Left ventricle myocardium superior (tissue), 1 donor: ENCODE data around the gene XRRA1. TPM values are rescaled to one million over a fixed set of nuclear protein-coding genes. Genes with fewer than 3 reads are reported as not detected.
"Not testable (repeated sequence)": the region's sequence is repeated elsewhere in the genome, so short reads cannot be mapped to it uniquely, and the experiment has no call there.

Source experiments
- ATAC-seq: fragments of 200-7000 bp; cut with Tn5 transposase; one replicate; pipeline ENCODE4 v1.9.1; 2020; ENCODE audit warnings: mild to moderate bottlenecking, moderate library complexity
- DNase-seq: peaks from one replicate; pipeline ENCODE4 v3.0.0-alpha.2; 2020
- intact Hi-C: fragments of 100-400 bp; cut with micrococcal nuclease; formaldehyde crosslinking; loops from one replicate; pipeline ENCODE4 v1.11.0; 2022
- total RNA-seq: library from RNA; stranded (reverse); fragmentation: NEBNext Ultra II Directional; extraction: Animal tissue kit (Norgen Biotek cat#: 25700); gene quantifications from one replicate; pipeline ENCODE4 v1.2.1, GENCODE V29; 2021
- donor health status: DM: no; HTN: yes; CAD: no; lungs with severe emphysema.

Gene XRRA1
- total RNA-seq, 1 donor from 2014 or later, result 7.3 TPM

GRCh38 chr11:74925281-74925680, 23.6 kb downstream of the XRRA1 start:
- intact Hi-C loops, result no loop called here
- DNase-seq, result no peak
- ATAC-seq, result no peak

- ATAC-seq, result no peak
- no peak for DNase-seq
- intact Hi-C loops, result no loop called here
These were observed 25.8 kb downstream of the XRRA1 start for GRCh38 chr11:74923125-74923524.

GRCh38 chr11:74909812-74910211, 39.1 kb downstream of the XRRA1 start:
- intact Hi-C loops, result no loop called here
- DNase-seq, result no peak
- ATAC-seq, result no peak

GRCh38 chr11:74909385-74909784, 39.5 kb downstream of the XRRA1 start:
- DNase-seq, result no peak
- intact Hi-C loops, result no loop called here
- no peak for ATAC-seq

- no peak for DNase-seq
- ATAC-seq, result peak; percentile 52
- intact Hi-C loops, result no loop called here
These were observed 43.6 kb downstream of the XRRA1 start for GRCh38 chr11:74905326-74905725.

- ATAC-seq (no peak), DNase-seq (no peak)
- intact Hi-C loops, result no loop called here
These were observed 46.5 kb downstream of the XRRA1 start for GRCh38 chr11:74902342-74902741.

GRCh38 chr11:74896311-74896710, 52.6 kb downstream of the XRRA1 start:
- intact Hi-C loops, result no loop called here
- ATAC-seq (peak; percentile 17), DNase-seq (no peak)

GRCh38 chr11:74895340-74896116, 53.4 kb downstream of the XRRA1 start:
- ATAC-seq (peak; percentile 95), DNase-seq (peak; percentile 30)
- intact Hi-C loops, result no loop called here

GRCh38 chr11:74893015-74893414, 55.9 kb downstream of the XRRA1 start:
- DNase-seq, ATAC-seq, intact Hi-C loops: not testable (repeated sequence)

GRCh38 chr11:74877132-74877531, 71.8 kb downstream of the XRRA1 start:
- intact Hi-C loops, result no loop called here
- DNase-seq (no peak), ATAC-seq (no peak)

GRCh38 chr11:74871037-74871436, 77.9 kb downstream of the XRRA1 start:
- intact Hi-C loops, result no loop called here
- ATAC-seq, result no peak

GRCh38 chr11:74870485-74870884, 78.4 kb downstream of the XRRA1 start:
- intact Hi-C loops, result no loop called here
- ATAC-seq (no peak), DNase-seq (no peak)

More at GRCh38 chr11:74871037-74871436, 77.9 kb downstream of the XRRA1 start:
- no peak for DNase-seq

GRCh38 chr11:74866557-74866956, 82.3 kb downstream of the XRRA1 start:
- intact Hi-C loops, result no loop called here
- DNase-seq, result no peak
- ATAC-seq, result no peak

GRCh38 chr11:74863410-74863809, 85.5 kb downstream of the XRRA1 start:
- no peak for DNase-seq
- intact Hi-C loops, result no loop called here
- ATAC-seq, result no peak

- intact Hi-C loops, result no loop called here
- ATAC-seq (no peak), DNase-seq (no peak)
These were observed 88.1 kb downstream of the XRRA1 start for GRCh38 chr11:74860743-74861142.

- intact Hi-C loops, result no loop called here
- ATAC-seq (no peak), DNase-seq (no peak)
These were observed 95.7 kb downstream of the XRRA1 start for GRCh38 chr11:74853223-74853622.

- DNase-seq, result no peak
- ATAC-seq, result no peak
- intact Hi-C loops, result no loop called here
These were observed 99.1 kb downstream of the XRRA1 start for GRCh38 chr11:74849525-74850391.

GRCh38 chr11:74847895-74848294, 101.0 kb downstream of the XRRA1 start:
- no peak for DNase-seq
- no peak for ATAC-seq
- intact Hi-C loops, result no loop called here

GRCh38 chr11:74847395-74847794, 101.5 kb downstream of the XRRA1 start:
- intact Hi-C loops, result no loop called here
- DNase-seq, result no peak
- ATAC-seq, result no peak

GRCh38 chr11:74846770-74847169, 102.1 kb downstream of the XRRA1 start:
- no peak for DNase-seq
- intact Hi-C loops, result no loop called here
- no peak for ATAC-seq
